Mammary epithelial cell (primary cell): ENCODE data around the gene ARHGAP30.
"Not testable (repeated sequence)": the region's sequence is repeated elsewhere in the genome, so short reads cannot be mapped to it uniquely, and the experiment has no call there.

Source experiments
- EZH2 ChIP-seq: IDR thresholded peaks from 2 replicates; pipeline ENCODE4 v1.6.1; 2012; ENCODE audit warnings: low read length, inconsistent platforms, borderline replicate concordance
- TF ChIP-seq, protein P1 (sequence below), 2 donors: IDR thresholded peaks in 1 of 2; conservative IDR thresholded peaks in 1 of 2; 2 replicates each; pipeline ENCODE4 v1.5.1; 2011 to 2012; ENCODE audit warnings: inconsistent platforms in 2 of 2, low read length in 2 of 2, mild to moderate bottlenecking in 2 of 2, control low read depth in 1 of 2, low read depth in 1 of 2; ENCODE audit not compliant: insufficient read depth in 1 of 2; ENCODE audit errors: extremely low read depth in 1 of 2

DNA sequence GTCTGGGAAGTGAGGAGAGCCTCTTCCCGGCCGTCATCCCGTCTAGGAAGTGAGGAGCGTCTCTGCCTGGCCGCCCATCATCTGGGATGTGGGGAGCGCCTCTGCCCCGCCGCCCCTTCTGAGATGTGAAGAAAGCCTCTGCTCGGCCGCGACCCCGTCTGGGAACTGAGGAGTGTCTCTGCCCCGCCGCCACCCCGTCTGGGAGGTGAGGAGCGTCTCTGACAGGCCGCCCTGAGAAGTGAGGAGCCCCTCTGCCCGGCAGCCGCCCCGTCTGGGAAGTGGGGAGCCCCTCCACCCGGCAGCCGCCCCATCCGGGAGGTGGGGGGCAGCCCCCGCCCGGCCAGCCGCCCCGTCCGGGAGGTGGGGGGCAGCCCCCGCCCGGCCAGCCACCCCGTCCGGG is 40.2 kb downstream of the ARHGAP30 start:
- not testable (repeated sequence) for TF ChIP-seq EZH2
- TF ChIP-seq, protein P1, sequence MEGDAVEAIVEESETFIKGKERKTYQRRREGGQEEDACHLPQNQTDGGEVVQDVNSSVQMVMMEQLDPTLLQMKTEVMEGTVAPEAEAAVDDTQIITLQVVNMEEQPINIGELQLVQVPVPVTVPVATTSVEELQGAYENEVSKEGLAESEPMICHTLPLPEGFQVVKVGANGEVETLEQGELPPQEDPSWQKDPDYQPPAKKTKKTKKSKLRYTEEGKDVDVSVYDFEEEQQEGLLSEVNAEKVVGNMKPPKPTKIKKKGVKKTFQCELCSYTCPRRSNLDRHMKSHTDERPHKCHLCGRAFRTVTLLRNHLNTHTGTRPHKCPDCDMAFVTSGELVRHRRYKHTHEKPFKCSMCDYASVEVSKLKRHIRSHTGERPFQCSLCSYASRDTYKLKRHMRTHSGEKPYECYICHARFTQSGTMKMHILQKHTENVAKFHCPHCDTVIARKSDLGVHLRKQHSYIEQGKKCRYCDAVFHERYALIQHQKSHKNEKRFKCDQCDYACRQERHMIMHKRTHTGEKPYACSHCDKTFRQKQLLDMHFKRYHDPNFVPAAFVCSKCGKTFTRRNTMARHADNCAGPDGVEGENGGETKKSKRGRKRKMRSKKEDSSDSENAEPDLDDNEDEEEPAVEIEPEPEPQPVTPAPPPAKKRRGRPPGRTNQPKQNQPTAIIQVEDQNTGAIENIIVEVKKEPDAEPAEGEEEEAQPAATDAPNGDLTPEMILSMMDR (conservative IDR thresholded peaks at IDR 0.05 in 1 of 2, IDR thresholded peaks at IDR 0.05 in 1 of 2; ENCODE audit: extremely low read depth in 1 of 2, insufficient read depth in 1 of 2, low read depth in 1 of 2, low read length in 2 of 2) = not testable (repeated sequence)
